GM10266 (cell line): ENCODE results near the gene CEP162.
A peak's percentile ranks its signal among the peaks of the same experiment; 100 is the strongest.

Experiments
- DNase-seq: peaks from one replicate; pipeline ENCODE4 v3.0.0; 2012; ENCODE audit errors: extremely low spot score
- CTCF ChIP-seq: IDR thresholded peaks from 2 replicates; pipeline ENCODE4 v1.5.1; 2012; ENCODE audit warnings: mild to moderate bottlenecking, low read depth; ENCODE audit not compliant: control insufficient read depth, insufficient read depth; ENCODE audit errors: missing control alignments

CEP162 gene

GRCh38 chr6:84227434-84228197, at the start of gene CEP162:
Gene CEP162, minus strand, starts transcription at chr6:84227643. Its CDS starts 1,250 bp downstream, at chr6:84226393.
- TF ChIP-seq CTCF: peak; percentile 62
- peak; percentile 79 for DNase-seq

GRCh38 chr6:84274856-84275255, 47.4 kb upstream of the CEP162 start:
- no peak for TF ChIP-seq CTCF
- DNase-seq: no peak

- TF ChIP-seq CTCF: no peak
- no peak for DNase-seq
Measured at GRCh38 chr6:84273048-84273809, 45.8 kb upstream of the CEP162 start.

- no peak for TF ChIP-seq CTCF
Measured at GRCh38 chr6:84272298-84272697, 44.9 kb upstream of the CEP162 start.

GRCh38 chr6:84271061-84271716, 43.7 kb upstream of the CEP162 start:
- no peak for DNase-seq
- no peak for TF ChIP-seq CTCF

More at GRCh38 chr6:84272298-84272697, 44.9 kb upstream of the CEP162 start:
- DNase-seq: no peak

GRCh38 chr6:84269947-84270733, 42.7 kb upstream of the CEP162 start:
- no peak for TF ChIP-seq CTCF
- no peak for DNase-seq
